Measurements from ENCODE around the gene TRMT61A. TPM values are rescaled to one million over a fixed set of nuclear protein-coding genes. Genes with fewer than 3 reads are reported as not detected.

Gene TRMT61A
- total and polyA plus RNA-seq, 8 donors: 3.3 to 16.1 (median 7.6) TPM

DNA sequence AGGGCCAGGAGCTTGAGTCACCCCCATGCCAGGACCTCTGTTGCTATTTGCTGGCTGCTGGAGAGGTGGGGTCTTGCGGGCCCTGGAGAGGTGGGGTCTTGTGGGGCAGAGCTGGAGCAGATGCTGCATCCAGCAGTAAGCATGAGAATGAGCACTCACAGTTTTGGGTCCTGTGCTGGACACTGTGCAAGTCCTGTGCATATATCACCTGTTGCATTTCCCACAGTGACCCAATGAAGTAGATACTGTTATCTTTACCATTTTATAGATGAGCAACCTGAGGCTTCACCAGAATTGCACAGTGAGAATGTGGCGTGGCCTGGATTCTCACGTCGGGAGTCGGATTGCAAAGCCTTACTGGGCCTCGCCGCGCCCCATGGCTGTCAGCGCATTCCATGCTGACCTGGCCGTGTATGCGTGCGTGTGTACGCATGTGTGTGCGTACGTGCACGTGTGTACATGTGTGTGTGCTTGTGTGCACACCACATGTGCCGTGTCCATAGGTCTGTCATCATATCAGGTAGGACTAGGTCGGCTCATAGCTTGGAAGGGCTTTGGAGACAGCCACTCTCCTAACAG is 45.8 kb downstream of the TRMT61A start:
- Histone ChIP-seq H3K4me3 (no peak overlapping the region), H3K36me3 (peaks cover 0 to 8% (median 0%) of the 10 kb centered on the region in 3 donors), H3K4me1 (no peaks in the 10 kb centered on the region), H3K27me3 (no peaks in the 10 kb centered on the region), H3K9me3 (no peaks in the 10 kb centered on the region), H3K27ac (no peak overlapping the region)
- TF ChIP-seq, protein P1, sequence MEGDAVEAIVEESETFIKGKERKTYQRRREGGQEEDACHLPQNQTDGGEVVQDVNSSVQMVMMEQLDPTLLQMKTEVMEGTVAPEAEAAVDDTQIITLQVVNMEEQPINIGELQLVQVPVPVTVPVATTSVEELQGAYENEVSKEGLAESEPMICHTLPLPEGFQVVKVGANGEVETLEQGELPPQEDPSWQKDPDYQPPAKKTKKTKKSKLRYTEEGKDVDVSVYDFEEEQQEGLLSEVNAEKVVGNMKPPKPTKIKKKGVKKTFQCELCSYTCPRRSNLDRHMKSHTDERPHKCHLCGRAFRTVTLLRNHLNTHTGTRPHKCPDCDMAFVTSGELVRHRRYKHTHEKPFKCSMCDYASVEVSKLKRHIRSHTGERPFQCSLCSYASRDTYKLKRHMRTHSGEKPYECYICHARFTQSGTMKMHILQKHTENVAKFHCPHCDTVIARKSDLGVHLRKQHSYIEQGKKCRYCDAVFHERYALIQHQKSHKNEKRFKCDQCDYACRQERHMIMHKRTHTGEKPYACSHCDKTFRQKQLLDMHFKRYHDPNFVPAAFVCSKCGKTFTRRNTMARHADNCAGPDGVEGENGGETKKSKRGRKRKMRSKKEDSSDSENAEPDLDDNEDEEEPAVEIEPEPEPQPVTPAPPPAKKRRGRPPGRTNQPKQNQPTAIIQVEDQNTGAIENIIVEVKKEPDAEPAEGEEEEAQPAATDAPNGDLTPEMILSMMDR (IDR thresholded peaks at IDR 0.05): no peak
- DNase-seq (peak in 1 of 6 donors; percentile 33), ATAC-seq (no peak), FAIRE-seq (no peak)
- intact Hi-C loops (cut with DNase I): no loop called here
- WGBS, 2 donors: 88 to 96% methylated on average over 18 of the region's 18 CpGs

DNA sequence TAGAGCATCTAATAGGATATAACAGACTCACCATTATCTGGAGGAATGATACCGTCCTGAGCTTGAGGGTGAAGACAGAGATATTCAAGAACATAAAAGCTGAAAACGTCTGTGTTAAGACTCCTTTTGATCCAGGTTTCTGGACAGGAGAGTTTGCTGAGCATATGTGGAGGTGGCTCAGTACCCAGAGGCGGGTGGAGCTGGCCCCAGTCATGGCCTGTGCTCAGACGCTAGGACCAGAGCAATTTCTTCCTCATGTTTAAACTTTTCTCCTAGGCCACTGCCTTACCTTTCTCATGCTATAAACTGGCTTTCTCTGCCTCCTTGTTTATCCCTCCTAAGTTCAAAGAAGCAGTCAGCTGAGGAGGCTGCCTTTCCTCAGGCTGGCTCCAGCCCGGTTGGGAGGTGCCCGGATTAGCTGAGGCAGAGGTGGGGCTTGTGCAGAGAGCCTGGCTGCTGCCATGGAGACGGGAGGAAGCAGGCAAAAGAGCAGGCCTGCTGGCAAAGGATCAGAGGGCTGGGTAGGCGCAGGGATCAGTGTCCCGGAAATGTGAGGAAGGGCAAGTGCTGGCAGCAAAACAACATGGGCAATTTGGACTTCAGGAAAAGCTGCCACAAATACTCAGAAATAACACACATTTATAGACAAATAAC is 47.5 kb downstream of the TRMT61A start:
- Histone ChIP-seq H3K4me3 (no peak overlapping the region), H3K4me1 (no peaks in the 10 kb centered on the region), H3K27me3 (no peaks in the 10 kb centered on the region), H3K9me3 (no peaks in the 10 kb centered on the region), H3K27ac (peak overlapping the region in 2 of 4 donors; percentile 9 to 50), H3K36me3 (peaks cover 0 to 10% (median 0%) of the 10 kb centered on the region in 3 donors)
- 45 to 51% methylated on average over 9 of the region's 9 CpGs for WGBS, 2 donors
- peak; percentile 79 for FAIRE-seq
- DNase-seq: peak; percentile 69 to 86 (median 73)
- peak; percentile 78 to 97 (median 93) for ATAC-seq
- intact Hi-C loops (cut with DNase I): no loop called here
- TF ChIP-seq, protein P1 (IDR thresholded peaks at IDR 0.05): no peak

DNA sequence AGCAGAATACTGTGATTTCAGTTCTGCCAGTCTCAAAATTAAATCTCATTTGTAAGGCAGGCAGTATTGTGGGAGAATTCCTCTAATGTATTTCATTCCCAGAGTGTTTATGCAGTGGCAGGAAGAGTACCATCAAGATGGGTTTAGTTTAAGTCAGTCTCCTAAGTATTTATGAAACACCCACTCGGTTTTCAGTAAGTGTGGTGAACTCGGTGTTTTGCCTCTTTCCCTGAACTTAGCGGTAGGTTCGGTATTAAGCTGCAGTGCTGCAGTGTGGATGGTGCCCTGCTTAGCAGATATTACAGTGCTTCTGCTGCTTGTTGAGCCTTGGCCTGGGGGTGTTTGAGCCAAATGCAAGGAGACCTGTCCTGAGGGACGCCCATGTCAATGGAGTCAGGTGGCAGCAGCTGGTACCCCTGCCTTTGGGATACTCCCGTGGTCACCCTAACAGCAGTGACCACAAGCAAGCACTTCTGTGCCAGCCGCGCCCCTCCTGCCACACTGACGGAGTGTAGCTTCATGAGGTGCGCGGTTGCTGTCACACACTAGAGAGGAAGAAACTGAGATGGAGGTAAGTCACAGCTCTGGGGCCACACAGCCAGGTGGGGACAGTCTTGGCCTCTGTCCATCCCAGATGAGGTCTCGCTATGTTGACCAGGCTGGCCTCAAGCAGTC is 49.5 kb downstream of the TRMT61A start:
- H3K9me3 ChIP-seq: no peaks in the 10 kb centered on the region
- FAIRE-seq (no peak), DNase-seq (peak in 1 of 6 donors; percentile 42), ATAC-seq (no peak)
- peaks cover 0 to 5% (median 0%) of the 10 kb centered on the region in 3 donors for H3K36me3 ChIP-seq
- H3K4me1 ChIP-seq: no peaks in the 10 kb centered on the region
- H3K4me3 ChIP-seq: no peak overlapping the region
- no peaks in the 10 kb centered on the region for H3K27me3 ChIP-seq
- TF ChIP-seq, protein P1 (IDR thresholded peaks at IDR 0.05): no peak
- H3K27ac ChIP-seq: no peak overlapping the region
- WGBS, 2 donors: 88 to 90% methylated on average over 12 of the region's 12 CpGs
- intact Hi-C loops (cut with DNase I): no loop called here

DNA sequence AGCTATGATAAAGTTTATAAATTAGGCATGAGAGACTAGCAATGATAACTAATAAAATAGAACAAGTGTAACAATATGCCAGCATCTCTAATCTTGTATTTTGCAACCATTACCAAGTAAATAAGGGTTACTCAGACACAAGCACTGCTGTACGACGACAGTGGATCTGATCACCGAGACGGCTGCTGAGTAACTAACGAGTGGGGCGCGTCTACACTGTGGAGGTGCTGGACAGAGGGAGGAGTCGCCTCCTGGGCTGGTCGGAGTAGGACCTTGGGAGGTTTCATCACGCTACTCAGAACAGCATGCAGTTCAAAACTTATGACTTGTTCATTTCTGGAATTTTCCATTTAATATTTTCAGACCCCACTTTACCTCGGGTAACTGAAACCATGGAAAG is 52.2 kb downstream of the TRMT61A start:
- Histone ChIP-seq H3K4me3 (no peak overlapping the region), H3K36me3 (peaks cover 0 to 5% (median 0%) of the 10 kb centered on the region in 3 donors), H3K4me1 (no peaks in the 10 kb centered on the region), H3K27me3 (no peaks in the 10 kb centered on the region), H3K9me3 (no peaks in the 10 kb centered on the region), H3K27ac (no peak overlapping the region)
- 92 to 93% methylated on average over 11 of the region's 11 CpGs for WGBS, 2 donors
- FAIRE-seq (no peak), ATAC-seq (no peak), DNase-seq (peak in 1 of 6 donors; percentile 14)
- TF ChIP-seq, protein P1 (IDR thresholded peaks at IDR 0.05): no peak
- intact Hi-C loops (cut with DNase I): no loop called here

Measured in pancreas (tissue), 10 donors.